DMS53 treated with DMSO at 0.1 percent for 48 hours (cell line): Measurements from ENCODE around the gene SFI1.
"Not testable (repeated sequence)": the region's sequence is repeated elsewhere in the genome, so short reads cannot be mapped to it uniquely, and the experiment has no call there.

Experiments
- DNase-seq: peaks from one replicate; lab custom pipeline; 2025; ENCODE audit not compliant: unreplicated experiment; lab: John Stamatoyannopoulos, UW

The SFI1 gene

DNA sequence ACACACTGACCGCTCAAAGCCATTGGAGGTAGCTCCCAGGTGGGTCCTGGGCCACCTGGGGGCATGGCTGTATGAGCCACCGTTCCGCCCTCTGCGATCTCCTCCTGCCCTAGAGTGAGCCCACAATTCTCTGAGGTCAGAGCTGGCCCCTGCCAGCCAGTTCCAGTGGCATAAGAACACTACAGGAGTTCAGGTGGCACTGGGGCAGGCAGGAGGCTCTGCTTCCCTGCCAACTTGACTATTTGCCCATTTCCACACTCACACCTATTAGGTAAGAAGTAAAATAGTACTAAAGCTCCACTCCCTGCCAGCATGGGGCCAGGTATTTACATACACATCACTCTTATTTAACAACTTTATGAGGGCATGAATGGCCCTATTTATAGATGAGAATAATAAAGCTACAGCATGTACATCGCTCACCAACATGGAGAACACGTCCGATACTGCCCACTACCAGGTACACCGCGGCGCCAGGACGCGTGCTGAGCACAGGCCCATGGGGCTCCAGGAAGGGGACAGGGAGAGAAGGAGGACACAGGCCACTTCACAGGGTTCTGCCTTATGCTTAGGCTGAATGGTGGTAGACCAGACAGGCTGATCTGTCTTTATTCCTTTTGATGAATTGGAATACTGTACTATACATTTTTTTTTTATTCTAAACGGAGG, 139.4 kb downstream of the SFI1 start:
- DNase-seq: no peak

DNA sequence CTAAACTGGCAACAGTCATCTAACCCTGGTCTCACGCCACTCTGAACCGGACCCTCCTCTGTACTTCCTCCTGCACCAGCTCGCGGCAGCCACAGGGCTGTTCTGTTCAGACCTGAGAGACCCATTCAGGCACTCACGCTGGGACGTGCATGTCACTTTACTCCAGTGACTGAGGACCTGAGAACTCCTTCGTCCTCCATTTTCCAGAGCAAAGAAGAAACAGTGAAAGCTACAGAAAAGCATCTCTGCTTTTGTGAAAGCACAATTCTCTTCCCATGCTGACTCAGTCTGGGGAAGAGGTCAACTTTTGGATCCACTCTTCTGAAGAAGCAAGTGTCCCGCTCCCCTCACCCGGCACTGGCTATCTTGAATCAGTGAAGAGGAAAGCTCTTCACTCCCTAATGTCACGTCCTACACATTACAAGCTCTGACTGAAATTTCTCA, 141.1 kb downstream of the SFI1 start:
- no peak for DNase-seq

DNA sequence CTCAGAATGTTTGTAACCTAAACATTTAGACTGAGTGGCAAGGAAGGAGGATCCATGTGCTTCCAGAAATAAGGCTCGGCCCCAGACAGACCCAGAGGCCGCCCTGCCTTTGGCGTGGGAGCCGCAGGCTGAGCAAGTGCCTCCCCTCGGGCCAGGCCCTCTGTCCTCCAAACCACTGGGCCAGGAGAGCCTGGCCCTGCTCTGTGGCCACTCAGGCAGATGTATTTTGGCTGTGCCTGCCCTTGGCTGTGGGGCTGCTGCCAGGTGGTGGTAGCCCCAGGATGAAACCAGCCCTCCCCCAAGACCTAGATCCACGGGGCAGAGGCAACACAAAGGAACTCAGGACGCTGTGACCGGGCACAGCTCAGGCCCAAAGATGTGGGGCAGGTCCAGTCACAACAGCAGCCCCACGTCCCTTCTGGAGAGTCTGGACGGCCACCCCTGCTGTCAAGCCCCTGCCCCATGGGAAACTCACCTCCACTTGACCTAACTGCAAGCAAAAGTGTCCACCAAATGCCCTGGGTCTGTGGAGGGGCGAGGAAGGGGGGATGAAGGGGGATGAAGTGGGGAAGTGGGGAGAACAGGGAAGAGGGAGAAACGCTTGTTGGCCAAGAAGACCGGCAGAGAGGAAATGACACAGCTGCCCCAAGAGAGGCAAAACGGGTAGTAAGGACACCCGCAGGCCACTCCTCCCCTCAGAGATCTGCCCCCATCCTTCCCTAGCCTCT, 141.7 kb downstream of the SFI1 start:
- DNase-seq: no peak

DNA sequence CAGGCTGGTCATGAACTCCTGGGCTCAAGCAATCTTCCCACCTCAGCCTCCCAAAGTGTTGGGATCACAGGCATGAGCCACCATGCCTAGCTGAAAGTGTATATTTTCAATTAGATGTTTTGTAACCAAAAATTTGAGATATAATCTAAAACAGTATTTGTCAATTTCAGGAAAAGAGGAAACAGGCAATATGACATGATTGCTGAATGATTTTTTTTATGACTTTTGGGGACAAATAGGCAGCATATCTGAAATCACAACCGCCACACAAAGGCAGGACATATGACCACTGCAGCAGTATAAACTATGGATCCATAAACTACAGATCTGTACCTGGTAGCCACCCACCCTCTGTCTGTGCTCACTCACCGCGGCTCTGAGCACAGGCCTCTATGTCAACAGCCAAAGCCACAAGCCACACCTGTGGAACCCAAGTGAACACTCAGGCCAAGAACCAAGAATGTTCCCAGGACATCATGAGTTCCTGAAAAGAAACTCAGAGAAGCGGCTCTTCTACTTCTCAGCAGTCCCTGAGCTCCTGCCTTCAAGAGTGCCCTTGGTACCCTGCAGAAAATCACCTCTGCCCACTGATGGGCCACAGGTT, 143.2 kb downstream of the SFI1 start:
- no peak for DNase-seq

DNA sequence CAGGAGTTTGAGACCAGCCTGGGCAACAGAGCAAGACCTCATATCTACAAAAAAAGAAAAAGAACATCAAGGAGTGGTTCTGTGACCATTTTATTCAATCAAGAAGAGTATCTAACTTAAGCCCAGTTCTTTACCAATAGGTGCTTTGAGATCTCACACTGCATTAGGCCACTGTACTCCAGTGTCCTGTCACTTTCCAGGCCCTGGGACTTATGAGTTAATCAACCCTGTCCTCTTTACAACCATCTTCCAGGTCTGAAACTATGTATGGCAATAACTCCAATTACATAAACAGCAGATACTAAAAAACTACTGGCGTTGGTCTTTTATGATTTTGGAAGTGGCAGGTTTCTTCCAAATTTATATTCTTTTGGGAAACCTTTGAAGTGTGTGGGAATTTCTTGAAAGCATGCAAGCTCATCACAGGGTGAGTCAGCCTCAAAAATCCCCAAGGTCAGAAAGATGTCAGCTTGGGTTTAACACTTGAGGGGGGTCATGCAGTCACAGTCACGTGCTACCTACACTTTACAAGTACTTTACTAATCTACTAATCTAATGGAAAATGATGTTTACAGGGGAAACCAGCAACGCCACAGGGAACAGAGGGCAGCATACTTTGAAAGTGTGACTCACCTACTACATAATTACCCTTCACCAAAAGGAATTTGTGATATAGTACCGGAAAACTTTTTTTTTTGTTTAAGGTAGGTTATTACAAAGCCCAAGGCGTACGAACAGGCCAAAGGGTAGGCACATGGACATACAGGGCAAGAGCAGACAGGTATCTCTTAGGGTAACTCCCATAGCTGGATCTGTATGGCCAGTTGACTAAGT, 150.1 kb downstream of the SFI1 start:
- no peak for DNase-seq

DNA sequence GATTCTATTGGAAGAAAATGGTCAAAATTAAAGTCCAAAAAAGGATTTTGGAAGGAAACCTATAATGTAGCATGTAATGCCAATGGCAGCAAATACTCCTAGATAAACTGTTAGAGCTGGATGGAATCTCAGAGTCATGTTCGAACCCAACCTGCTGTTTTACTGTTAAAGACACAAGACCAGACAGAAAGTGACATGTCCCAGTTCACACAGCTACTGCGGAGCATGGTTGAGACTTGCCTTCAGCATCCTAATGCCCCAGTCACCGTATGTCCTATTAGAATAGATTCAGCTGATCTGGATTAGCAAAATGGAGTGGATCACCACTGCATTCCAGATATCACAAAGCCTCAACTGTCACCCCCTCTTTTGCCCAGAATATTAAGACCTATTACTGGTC, 150.7 kb downstream of the SFI1 start:
- DNase-seq: no peak

DNA sequence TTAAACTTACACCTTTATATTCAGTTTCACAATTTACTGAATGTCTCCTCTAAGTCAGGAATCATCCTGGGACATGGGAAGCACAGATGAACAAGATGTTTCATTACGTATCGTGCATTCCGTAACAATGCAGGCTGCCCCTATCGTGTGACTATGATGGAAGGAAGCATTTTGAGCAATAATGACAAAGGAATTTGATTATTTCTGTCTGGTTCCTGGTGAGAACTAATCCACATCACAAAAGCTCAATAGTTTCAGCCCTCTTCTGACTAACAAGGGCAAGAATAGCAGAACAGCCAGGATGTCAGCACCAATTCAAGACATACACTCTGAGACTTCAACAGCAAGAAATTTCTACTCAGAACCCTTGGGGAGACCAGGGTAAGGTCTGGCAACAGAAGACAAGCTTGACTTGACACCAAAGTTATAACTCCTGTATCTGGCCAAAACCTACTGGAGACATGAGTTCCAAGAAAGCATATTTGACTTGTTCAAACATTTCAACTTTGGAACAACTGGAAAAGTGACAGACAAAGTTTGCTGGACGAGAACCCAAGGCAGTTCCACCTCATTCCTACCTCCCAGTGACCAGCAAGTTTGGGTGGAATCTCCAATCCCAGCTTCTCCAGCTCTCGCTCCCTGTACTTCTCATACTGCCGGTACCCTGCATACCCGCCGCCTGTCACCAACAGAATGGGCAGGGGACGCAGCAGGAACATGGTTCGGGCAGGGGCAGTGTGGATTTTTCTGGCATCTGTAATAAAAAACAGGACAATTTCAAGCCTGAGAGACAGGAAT, 151.4 kb downstream of the SFI1 start:
- no peak for DNase-seq

DNA sequence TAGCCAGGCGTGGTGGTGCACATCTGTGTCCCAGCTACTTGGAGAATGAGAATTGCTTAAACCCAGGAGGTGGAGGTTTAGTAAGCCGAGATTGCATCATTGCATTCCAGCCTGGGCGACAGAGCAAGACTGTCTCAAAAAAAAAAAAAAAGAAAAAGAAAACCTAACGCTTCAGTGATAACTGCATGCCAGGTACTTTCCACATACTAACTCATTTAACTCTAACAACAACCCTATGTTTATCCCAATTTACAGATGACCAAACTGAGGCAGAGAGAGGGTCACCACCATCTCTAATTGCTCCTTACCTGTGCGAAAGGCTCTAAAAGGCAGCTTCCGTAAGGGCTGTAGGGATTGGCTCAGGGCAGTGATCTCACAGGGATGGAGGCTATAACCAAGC, 154.1 kb downstream of the SFI1 start:
- DNase-seq: no peak

DNA sequence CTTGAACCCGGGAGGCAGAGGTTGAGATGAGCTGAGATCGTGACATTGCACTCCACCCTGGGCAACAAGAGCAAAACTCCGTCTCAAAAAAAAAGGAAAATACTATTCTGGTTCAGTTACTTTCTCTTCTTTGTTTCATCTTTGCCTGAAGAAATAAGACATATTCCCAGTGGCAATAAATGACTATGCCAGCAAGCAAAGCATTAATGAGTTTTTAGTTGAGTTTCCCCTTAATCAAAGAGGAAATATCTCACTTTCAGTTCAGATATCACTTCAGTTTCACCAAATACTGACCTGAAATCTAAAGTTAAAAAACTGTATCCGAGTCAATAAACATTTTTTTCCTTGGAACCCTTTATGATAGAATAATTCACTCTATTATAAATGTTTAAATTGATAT, 155.3 kb downstream of the SFI1 start:
- DNase-seq: no peak

DNA sequence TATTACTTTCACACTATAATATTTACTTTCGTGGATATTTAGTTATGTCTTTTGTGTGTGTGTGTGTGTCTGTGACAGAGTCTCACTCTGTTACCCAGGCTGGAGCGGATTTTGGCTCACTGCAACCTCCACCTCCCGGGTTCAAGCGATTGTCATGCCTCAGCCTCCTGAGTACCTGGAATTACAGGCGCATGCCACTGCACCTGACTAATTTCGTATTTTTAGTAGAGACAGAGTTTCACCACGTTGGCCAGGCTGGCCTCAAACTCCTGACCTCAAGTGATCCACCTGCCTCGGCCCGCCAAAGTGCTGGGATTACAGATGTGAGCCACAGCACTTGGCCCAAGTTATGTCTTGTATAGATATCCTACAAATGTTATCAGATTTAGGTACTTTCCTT, 155.8 kb downstream of the SFI1 start:
- no peak for DNase-seq

DNA sequence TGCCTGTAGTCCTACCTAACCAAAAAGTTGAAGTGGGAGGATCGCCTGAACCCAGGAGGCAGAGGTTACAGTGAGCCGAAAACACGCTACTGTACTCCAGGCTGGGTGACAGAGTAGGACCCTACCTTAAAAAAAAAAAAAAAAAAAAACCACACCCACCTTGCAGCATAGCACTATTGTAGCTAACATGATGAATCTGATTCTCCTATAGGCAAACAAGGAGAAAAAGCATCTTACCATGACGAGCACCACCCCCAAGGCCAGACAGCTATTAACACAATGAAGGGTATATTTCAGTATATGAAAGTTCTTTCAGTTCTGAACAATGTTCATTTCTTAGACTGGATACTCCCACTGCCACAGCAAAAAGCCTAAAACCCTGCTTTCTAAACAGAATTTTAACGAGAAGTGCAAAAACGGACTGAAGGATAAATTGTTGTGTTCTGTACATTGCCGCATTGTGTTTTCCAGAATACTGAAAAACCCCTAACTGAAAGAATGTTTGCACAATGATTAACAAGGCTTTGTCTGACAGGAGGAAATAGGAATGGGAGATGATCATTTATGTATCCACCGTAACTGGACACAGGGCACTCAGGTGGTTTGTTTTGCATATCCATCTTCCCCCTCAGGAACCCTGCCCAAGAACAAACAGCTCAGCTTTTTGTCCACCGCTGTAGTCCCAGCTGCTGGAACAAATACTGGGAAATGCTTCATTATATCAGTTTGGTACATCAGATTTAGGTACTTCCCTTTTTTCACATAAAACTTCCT, 156.8 kb downstream of the SFI1 start:
- DNase-seq: peak; percentile 40

DNA sequence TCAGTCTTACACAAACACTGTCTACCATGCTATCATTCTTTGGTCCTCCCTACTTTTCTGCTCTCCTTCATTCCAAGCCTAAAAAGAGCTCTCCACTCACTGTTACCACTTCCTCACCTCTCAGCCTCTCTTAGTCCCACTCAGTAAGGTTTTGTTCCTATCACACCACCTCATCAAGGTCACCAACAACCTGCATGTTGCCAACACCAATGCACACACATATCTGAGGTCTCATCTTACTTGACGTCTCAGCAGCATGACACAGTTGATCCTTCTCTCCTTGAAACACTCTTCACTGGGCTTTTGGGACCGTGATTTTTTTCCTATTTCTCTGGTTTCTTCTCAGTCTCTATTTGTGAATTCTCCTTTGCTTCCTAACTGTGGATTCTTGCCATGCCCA, 157.6 kb downstream of the SFI1 start:
- DNase-seq: no peak

DNA sequence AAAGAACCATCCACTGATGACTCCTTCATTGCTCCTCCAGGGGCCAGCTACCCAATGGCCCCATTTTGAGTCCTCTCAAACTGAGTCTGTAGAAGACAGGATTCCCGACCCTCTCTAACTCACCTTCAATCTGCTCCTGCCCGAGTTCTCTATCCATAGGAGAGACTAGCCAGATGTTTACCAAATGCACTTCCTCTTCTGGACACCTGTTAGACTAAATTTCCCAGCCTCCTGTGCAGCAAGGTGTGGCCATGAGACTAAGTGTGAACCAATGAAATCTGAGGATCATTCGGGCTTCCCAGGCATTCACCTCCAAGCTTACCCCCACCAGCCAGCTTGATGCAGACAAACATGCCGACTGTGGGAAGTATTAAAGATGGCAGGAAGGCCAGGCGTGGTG, 158.1 kb downstream of the SFI1 start:
- no peak for DNase-seq

DNA sequence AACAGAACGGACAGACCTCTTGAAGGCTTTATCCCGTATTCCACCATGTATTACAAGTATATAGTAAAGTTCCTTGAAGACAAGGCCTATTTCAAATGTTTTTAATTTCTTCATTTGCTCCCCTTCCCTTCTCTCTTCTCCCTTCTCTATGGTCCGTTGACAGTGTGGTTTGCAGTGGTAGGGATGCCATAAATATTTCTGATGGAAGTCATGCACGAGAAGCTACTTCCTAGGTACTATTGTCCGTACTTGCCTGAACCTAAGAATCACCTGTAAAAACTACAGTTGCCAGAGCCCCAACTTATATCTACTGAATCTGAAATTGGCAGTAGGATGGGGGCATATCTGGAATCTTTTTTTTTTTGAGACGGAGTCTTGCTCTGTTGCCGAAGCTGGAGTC, 162.9 kb downstream of the SFI1 start:
- no peak for DNase-seq

DNA sequence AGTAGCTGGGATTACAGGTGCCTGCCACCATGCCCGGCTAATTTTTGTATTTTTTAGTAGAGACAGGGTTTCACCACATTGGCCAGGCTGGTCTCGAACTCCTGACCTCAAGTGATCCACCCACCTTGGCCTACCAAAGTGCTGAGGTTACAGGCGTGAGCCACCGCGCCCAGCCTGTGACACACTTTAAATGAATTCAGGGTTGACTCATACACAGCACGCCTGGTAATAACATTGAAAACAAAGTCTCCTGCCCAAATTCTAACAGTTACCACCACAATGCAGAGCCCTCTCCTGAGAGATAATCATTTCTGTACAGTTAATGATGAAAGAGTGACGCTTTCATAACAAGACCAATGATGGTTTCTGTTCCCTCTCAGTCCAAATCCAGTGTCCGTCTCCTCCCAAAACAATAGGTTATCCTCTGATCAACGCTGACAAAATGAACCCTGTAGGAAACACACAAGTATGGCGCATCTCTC, 164.6 kb downstream of the SFI1 start:
- not testable (repeated sequence) for DNase-seq

DNA sequence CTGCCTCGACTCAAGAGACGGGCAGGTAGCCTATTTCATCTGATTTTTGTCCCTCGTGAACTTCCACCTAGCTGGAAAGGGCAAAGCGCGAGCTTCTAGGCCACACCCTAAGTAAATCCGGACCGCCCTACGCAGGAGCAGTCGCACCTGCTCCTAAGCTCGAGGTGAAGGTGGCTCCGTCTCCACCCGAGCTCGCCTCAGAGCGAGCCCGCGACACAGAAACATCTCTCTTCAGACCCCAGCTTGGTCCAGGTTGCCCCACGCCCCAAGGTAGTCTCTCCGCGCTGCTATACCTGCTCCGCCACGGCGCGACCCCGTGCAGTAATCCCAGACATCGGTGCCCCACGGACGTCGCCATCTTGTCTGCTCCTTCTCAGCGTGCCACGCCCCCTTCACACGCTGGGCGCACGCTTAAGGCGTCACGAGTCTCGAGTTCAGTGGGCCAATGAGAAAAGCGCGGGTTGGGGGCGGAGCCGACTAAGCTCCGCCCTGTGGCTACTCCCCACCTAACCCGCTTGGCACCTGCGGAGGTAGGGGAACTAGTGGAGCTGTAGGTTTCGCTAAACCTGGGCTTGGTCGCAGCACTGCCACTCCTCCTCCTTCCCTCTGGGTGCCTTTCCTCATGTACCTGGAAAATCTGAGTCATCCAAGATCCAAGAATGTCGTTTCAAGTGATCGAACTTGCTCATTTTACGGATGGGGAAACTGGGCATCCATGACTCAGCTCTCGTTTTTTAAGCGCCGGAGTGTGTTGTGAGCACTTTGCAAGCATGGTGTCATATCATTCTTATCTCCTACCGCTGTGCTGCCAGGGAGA, 165.7 kb downstream of the SFI1 start, which contains the start of gene PISD:
Gene PISD, minus strand, starts transcription at position 365 of the 817 bp plus-strand sequence. Its CDS starts 7 bp downstream, at position 358.
- peak; percentile 59 for DNase-seq

DNA sequence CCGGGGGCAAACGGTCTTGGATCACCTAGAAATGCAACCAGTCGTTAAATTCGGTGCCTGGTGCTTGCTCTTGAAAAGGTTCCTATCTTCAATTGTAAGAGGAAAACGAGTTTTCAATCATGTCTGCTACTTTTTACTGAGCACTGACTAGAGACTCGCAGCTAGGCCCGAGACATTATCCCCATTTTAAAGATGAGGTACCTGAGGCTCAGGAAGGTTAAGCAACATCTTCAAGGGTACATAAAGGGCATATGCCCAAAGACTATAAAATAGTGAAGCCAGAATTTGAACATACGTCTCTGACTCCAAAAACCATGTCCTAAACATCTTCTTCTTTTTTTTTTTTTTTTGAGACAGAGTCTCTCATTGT, 166.3 kb downstream of the SFI1 start:
- no peak for DNase-seq
